Endodermal cell (in vitro differentiated cells): ENCODE measurements around the gene CLSTN1. TPM values are rescaled to one million over a fixed set of nuclear protein-coding genes. Genes with fewer than 3 reads are reported as not detected.

Experiments used
- DNase-seq: peaks from one replicate; pipeline ENCODE4 v3.0.0-alpha.2; 2017
- H3K27ac ChIP-seq: 2 replicates; pipeline ENCODE4 v1.5.1; 2013; ENCODE audit warnings: mild to moderate bottlenecking, low read depth, low read length, moderate library complexity
- H3K27me3 ChIP-seq: 2 replicates; pipeline ENCODE4 v1.6.1; 2013; ENCODE audit warnings: mild to moderate bottlenecking, low read length, moderate library complexity; ENCODE audit not compliant: insufficient read depth, control insufficient read depth, poor library complexity, severe bottlenecking
- H3K36me3 ChIP-seq: 2 replicates; pipeline ENCODE4 v1.7.0; 2013; ENCODE audit warnings: mild to moderate bottlenecking, low read length, moderate library complexity; ENCODE audit not compliant: control insufficient read depth, insufficient read depth
- H3K4me1 ChIP-seq: one replicate; pipeline ENCODE4 v1.7.0; 2013; ENCODE audit warnings: low read length; ENCODE audit not compliant: control insufficient read depth, insufficient read depth
- H3K4me3 ChIP-seq: 2 replicates; pipeline ENCODE4 v1.5.1; 2013; ENCODE audit warnings: mild to moderate bottlenecking, low read length, moderate library complexity
- H3K9ac ChIP-seq: 2 replicates; pipeline ENCODE4 v1.6.1; 2013; ENCODE audit warnings: mild to moderate bottlenecking, low read length, moderate library complexity; ENCODE audit not compliant: poor library complexity, severe bottlenecking; ENCODE audit errors: extremely low read depth
- H3K9me3 ChIP-seq: 2 replicates; pipeline ENCODE4 v1.6.1; 2013; ENCODE audit warnings: mild to moderate bottlenecking, low read length, moderate library complexity; ENCODE audit not compliant: control insufficient read depth
- H3K27ac Mint-ChIP-seq: 2 replicates; pipeline ENCODE4 v1.8.0; 2020; ENCODE audit warnings: mixed read lengths
- H3K27me3 Mint-ChIP-seq: 2 replicates; pipeline ENCODE4 v1.8.0; 2021; ENCODE audit warnings: mild to moderate bottlenecking, mixed read lengths; ENCODE audit not compliant: insufficient read depth
- H3K36me3 Mint-ChIP-seq: 2 replicates; pipeline ENCODE4 v1.8.0; 2020; ENCODE audit warnings: low read depth, mixed read lengths
- H3K4me1 Mint-ChIP-seq: 2 replicates; pipeline ENCODE4 v1.8.0; 2020; ENCODE audit warnings: mixed read lengths
- H3K4me3 Mint-ChIP-seq: 2 replicates; pipeline ENCODE4 v1.8.0; 2020; ENCODE audit warnings: mild to moderate bottlenecking, moderate library complexity, mixed read lengths
- H3K9me3 Mint-ChIP-seq: 2 replicates; pipeline ENCODE4 v1.8.0; 2020; ENCODE audit warnings: mild to moderate bottlenecking, mixed read lengths
- CTCF ChIP-seq: fragments of 200-600 bp; sonication (generic); conservative IDR thresholded peaks from 2 replicates; pipeline ENCODE4 v1.5.0; 2021; ENCODE audit warnings: antibody characterized with exemption, mild to moderate bottlenecking
- WGBS, 2 experiments: methylation state at CpG; one replicate each; pipeline versions ENCODE4 v1.1.5 to v1.1.7; 2013; ENCODE audit warnings: missing lambda C conversion rate in 2 of 2, mixed read lengths in 1 of 2; ENCODE audit not compliant: insufficient coverage in 1 of 2, insufficient read length in 1 of 2; 5-methylcytosine and 5-hydroxymethylcytosine counted together
- total RNA-seq, 2 donors: library from RNA; stranded (reverse); fragmentation: NEBNext Ultra II Directional in 1 of 2; extraction: Animal tissue kit (Norgen Biotek cat#: 25700) in 1 of 2; gene quantifications; 2 replicates in 1 of 2; 3 replicates in 1 of 2; pipeline ENCODE4 v1.2.1, GENCODE V29; 2021

CLSTN1 gene
- total RNA-seq, 2 donors from 2014 or later, result 96.6 to 116 TPM

- Mint-ChIP-seq H3K4me3 (no peak overlapping the region), H3K9me3 (no peaks in the 10 kb centered on the region), H3K27ac (no peak overlapping the region), H3K36me3 (peaks cover 26% of the 10 kb centered on the region), H3K4me1 (no peaks in the 10 kb centered on the region), H3K27me3 (no peaks in the 10 kb centered on the region)
- Histone ChIP-seq H3K27ac (no peak overlapping the region), H3K9ac (no peak overlapping the region), H3K9me3 (no peaks in the 10 kb centered on the region), H3K4me1 (peaks cover 5% of the 10 kb centered on the region), H3K36me3 (peaks cover 13% of the 10 kb centered on the region), H3K27me3 (no peaks in the 10 kb centered on the region), H3K4me3 (no peak overlapping the region)
- 48 to 60% methylated on average over 11 to 15 of the region's 15 CpGs for WGBS, 2 experiments
- peak; percentile 95 for DNase-seq
- peak; percentile 99 for TF ChIP-seq CTCF
Observed at GRCh38 chr1:9867408-9868243, 43.9 kb upstream of the CLSTN1 start.

GRCh38 chr1:9866836-9867235, 43.1 kb upstream of the CLSTN1 start:
- no peaks in the 10 kb centered on the region for H3K27me3 ChIP-seq
- no peak overlapping the region for H3K27ac ChIP-seq
- H3K9ac ChIP-seq, result no peak overlapping the region
- no peak overlapping the region for H3K4me3 ChIP-seq
- peaks cover 13% of the 10 kb centered on the region for H3K36me3 ChIP-seq
- Mint-ChIP-seq H3K27me3 (no peaks in the 10 kb centered on the region), H3K9me3 (no peaks in the 10 kb centered on the region), H3K27ac (no peak overlapping the region), H3K4me1 (no peaks in the 10 kb centered on the region), H3K36me3 (peaks cover 24% of the 10 kb centered on the region), H3K4me3 (no peak overlapping the region)
- no peak for DNase-seq
- no peak for TF ChIP-seq CTCF
- peaks cover under 1% of the 10 kb centered on the region for H3K4me1 ChIP-seq
- no peaks in the 10 kb centered on the region for H3K9me3 ChIP-seq
- 92 to 95% methylated on average over 4 to 6 of the region's 6 CpGs for WGBS, 2 experiments

- peaks cover 12% of the 10 kb centered on the region for H3K36me3 ChIP-seq
- no peaks in the 10 kb centered on the region for H3K4me1 ChIP-seq
- no peak overlapping the region for H3K4me3 ChIP-seq
- H3K27me3 Mint-ChIP-seq, result no peaks in the 10 kb centered on the region
- no peak overlapping the region for H3K9ac ChIP-seq
- H3K36me3 Mint-ChIP-seq, result peaks cover 24% of the 10 kb centered on the region
- 88 to 89% methylated on average over 1 to 2 of the region's 2 CpGs for WGBS, 2 experiments
- no peaks in the 10 kb centered on the region for H3K27me3 ChIP-seq
- no peak overlapping the region for H3K27ac Mint-ChIP-seq
- H3K9me3 ChIP-seq, result no peaks in the 10 kb centered on the region
- no peaks in the 10 kb centered on the region for H3K4me1 Mint-ChIP-seq
- no peaks in the 10 kb centered on the region for H3K9me3 Mint-ChIP-seq
- DNase-seq, result no peak
- TF ChIP-seq CTCF, result no peak
- H3K27ac ChIP-seq, result no peak overlapping the region
- no peak overlapping the region for H3K4me3 Mint-ChIP-seq
Observed at GRCh38 chr1:9865724-9866123, 42.0 kb upstream of the CLSTN1 start.
